Raji (cell line): Measurements from ENCODE around the gene PLSCR5.

Experiments
- POLR2A ChIP-seq: IDR thresholded peaks from 2 replicates; pipeline ENCODE4 v1.6.1; 2011; ENCODE audit warnings: low read depth, low read length, control low read depth; ENCODE audit not compliant: insufficient read depth

PLSCR5 gene

DNA sequence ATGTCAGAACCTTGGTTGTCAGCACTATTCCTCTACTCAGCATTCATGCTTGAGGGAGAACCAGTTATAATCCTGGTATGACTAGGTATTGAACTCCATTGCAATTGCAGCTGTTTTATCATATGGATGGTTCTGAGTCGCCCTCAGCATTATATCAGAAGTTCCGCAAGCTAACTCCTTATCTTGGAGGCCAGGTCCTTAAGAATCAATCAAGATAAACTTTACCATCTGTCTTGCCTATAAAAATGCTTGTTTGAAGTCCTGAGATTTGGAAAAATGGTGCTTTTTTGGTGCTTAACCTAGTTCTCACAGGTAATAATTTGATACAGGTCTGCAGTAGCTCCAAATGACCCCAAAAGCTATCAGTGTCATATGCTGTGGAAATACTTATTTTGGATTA, 44.5 kb downstream of the PLSCR5 start:
- no peak for TF ChIP-seq POLR2A

DNA sequence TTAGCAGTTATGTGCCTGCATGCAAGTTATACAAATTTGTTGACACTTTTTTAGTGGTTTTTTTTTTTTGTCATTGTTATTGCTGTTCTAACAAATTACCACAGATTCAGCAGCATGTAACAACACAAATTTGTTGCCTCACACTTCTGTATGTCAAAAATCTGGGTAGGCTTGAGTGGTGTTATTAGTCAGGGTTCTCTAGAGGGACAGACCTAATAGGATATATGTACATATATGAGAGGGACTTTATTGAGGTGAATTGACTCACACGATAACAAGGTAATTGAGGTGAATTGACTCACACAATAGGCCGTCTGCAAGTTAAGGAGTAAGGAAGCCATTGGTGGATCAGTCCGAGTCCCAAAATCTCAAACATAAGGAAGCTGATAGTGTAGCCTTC, 45.8 kb downstream of the PLSCR5 start:
- no peak for TF ChIP-seq POLR2A

DNA sequence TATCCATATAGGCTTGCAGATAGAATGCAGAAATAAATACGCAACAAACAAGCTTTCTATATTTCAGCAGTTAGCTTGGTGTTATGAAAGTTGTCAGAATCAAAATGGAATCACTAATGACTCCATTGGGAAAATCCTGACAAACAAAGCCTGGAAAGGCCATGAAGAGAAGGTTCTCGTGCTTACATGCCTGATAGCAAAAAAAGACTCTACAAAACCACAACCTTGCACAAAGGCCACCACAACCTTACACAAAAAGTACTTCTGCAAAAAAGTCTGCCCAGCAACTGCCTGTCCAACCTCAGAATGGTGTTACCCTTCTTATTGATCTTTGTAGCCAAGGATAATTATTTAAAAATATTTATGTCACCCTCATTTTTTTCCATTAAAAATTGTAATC, 46.4 kb downstream of the PLSCR5 start:
- TF ChIP-seq POLR2A = no peak

DNA sequence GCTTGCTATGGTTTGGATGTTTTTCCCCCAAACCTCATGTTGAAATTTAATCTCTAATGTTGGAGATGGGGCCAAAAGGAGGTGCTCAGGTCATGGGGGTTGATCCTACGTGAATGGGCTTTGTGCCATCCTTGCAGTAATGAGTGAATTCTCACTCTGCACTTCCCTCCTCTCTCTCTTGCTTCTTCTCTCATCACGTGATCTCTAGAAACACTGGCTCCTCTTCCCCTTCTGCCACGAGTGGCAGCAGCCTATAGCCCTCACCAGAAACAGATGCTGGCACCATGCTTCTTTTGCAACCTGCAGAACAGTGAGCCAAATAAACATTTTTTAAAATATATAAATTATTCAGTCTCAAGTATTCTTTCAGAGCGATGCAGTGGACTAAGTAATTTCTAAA, 47.4 kb downstream of the PLSCR5 start:
- TF ChIP-seq POLR2A = no peak

DNA sequence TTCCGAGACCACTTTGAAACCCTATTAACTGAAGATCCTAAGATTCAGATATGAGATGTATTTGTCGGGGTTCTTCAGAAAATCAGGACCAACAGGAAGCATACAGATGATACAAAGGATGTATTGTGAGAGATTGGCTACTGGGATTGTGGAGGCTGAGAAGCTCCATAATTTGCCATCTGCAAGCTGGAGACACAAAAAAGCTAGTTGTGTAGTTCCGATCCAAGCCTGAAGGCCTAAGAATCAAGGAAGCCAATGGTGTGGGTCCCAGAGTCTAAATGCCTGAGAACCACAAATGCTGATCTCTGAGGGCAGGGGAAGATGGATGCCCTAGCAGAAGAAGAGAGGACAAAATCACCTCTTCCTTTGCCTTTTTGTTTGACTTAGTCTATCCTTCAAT, 49.8 kb downstream of the PLSCR5 start:
- TF ChIP-seq POLR2A = no peak

DNA sequence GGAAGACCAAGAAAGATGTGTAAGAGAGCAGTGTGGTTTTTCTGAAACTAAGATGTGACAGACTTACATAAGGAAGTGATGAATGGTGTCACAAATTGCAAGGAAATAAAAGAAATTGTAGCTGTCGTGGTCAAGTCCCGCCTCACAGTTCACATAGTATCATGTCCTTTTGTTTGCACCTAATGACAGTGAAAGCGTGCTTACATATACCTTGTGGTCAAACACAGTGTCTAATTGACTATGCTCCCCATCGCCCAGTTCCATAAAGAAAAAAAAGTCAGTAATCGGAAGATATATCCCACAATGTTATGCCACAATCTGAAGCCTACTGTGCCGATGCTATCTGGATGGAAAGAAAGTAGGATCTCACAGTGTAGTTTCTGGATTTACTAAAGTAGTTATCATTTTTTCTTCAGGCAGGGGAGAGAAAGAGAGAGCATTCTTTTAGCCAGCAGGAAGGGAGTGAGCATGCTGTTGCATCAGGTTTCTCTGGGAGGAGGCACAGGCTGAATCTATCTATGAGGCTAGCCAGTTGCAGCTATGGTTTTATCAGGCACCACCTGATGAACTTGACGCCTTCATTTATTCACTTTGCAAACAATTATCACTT, 50.9 kb downstream of the PLSCR5 start:
- no peak for TF ChIP-seq POLR2A

DNA sequence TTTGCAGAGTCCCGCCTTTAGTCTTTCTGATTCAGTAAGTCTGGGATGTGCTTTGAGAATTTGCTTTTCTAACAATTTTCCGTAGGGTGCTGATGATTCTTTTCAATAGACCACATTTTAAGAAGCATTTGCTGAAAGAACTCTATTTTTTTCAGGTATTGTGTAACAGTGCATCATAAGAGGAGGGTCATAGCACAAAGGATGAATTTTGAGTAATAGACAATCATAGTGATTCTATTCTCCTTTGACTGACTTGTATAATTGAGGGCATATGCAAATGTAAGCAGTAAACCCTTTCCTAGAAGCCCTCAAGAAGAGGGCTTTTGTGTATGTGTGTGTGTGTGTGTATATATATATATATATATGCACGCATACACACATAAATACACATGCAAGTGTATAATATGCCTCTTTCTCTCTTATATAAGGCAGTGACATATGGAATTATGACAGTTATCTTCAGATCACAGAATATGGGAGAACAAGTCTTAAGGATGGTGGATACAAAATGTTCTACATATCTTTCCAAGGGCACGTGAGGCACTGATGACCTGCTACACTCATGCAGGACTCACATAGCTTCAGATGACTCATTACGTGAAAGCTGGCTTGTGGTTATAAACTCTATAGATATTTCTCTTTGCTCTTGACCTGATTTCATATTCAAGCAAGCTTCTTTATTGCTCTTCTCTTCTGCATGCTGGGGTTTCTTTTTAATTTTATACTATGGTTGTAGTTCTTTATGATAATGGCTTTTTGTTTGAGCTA, 54.2 kb downstream of the PLSCR5 start:
- TF ChIP-seq POLR2A = no peak

DNA sequence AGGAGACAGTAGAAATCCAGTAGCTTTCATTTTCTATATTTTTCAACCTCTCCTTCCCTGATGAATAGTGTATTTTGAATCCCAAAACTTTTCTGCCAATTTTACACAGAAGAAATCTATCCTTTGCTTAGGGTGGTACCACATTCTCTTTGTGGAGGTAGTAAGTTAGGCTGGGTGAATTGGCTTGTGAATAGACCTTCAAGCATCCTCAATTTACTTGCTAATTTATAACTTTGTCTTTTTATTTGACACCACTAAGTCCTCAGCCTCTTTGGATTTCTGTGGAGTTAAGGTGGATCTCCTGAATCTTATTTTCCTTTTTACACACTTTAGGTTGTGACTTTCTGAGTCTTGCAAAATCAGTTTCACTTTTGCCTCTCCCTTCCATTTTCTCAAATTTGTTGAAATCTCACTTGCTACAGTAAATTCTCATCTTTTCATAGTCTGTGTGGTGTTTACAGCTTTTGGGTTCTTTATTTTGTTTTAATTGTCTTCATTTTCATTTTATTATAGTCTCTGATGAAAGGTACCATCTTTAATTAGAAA, 55.0 kb downstream of the PLSCR5 start:
- TF ChIP-seq POLR2A = no peak

DNA sequence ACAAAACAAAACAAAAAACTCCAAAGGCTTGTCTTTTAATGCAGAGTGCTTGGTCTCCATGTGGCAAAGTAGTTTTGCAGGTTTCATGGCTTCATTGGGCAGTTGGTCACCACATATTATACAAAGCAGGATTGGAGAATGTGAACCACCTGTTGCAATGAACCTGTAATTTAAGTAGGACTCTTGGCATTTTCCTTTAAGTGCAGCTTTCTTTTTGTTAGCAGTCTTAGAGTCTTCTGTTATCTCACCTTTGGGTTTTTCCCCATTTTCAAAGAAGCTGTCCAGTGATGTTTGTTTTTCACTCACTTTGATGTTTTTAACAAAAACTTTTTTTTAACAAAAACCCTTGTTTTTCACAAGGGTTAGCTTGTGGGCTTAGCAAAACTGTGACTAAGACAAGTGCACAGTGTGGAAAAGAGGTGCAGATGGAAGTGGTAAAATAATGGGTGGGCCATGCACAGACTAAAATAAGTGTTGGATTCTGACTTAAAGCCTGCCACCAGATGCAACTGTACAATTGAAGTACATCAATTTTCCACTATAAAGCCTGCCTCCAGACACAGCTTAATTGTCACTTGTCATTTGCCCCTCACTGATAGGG, 57.8 kb downstream of the PLSCR5 start:
- TF ChIP-seq POLR2A = no peak

DNA sequence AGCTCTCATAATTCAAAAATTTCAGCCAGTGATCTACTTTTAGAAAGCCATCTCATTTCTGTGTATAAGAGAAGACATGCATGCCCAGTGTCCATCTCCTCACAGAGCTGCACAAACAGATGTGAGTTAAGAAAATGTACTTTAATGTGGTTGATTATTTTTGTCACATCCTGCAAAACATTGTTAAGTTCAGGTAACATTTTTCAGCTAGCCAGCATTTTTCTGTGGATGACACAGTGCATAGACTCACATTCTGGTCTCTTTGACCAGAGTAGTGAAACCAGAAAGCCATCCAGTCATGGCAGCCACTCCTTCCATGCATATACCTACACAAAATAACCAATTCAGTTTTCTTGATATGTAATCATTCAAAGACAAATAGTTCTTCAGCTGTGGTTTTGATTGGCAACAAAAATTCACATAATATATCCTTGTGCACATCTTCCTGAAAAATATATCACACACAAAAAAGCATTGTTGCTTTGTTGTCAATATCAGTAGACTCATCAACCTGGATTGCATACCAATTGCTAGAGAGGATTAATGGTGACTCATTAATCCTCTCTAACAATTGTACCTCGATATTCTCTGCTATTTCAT, 58.7 kb downstream of the PLSCR5 start:
- no peak for TF ChIP-seq POLR2A

DNA sequence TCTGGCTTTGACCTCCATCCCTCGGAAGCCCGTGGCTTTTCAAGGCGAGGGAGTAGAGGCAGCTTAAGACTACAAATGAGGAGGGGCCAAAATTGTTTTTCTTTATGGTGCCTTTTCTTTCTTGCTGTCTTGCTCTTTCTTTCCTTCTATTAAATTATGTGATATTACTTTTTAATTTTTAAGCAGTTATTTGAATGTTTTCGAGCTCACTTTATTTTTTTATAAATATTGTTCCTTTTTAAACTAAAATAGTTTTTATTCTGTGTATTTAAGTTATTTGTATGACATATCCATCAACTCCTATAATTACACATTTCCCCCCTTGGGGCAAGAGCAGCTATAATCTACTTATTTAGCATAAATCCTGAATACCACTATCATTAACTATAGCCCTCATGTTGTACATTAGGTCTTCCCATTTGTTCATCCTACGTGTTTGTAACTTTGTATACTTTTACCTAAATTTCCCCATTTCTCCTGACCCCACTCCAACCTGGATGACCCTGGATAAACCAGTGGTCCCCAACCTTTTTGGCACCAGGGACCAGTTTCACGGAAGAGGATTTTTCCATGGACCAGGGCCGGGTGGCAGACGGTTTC, 60.1 kb downstream of the PLSCR5 start:
- no peak for TF ChIP-seq POLR2A

DNA sequence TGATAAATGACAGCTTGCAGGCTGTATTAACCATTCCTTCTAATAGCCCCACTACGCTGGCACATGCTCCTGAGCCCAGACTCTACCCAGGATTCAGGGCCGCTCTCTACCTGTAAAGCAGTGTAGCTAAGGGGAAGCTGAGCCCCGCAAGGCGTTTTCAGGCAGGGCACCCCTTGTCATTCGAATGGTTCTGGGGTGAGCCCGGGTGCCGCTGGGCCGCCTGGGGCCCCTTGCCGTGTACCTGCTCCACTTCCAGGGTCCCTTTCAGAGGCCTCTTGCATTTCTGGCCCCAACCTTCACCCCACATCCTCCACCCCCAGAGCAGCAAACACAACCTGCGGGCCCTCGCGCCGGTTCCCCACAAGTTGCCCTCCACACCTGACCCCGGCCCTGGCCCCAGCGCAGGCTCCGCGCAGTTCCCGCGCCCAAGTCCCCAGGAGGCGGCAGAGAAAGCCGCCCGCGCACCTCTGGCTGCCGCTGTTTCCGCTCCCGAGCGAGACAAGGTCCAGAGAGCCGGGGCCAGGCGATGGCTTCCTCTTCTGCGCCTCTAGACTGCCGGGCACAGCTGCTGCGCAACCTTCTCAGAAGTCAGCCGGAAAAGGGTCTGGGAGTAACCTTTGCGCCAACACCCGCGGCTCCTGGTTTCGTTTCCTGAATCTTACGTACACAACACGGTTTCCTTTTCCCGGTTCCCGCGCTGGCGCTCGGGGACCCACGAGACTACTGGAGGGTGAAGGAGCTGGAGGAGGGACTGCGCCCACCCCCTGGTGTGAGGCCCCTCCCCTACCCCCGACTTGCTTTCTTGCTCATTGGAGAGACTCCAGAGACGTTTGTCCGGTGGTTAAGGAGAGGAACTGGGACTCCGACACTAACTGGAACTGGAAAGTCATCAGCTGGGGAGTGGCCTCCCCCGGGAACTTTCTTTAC, 60.9 kb downstream of the PLSCR5 start, which contains the start of gene PLSCR1:
PLSCR1 (minus strand) TSS at position 606 of the 927 bp plus-strand sequence. CDS start 8,055 bp downstream, outside the sequence.
- peak; percentile 31; the same call in 1 of the 2 replicates for TF ChIP-seq POLR2A

DNA sequence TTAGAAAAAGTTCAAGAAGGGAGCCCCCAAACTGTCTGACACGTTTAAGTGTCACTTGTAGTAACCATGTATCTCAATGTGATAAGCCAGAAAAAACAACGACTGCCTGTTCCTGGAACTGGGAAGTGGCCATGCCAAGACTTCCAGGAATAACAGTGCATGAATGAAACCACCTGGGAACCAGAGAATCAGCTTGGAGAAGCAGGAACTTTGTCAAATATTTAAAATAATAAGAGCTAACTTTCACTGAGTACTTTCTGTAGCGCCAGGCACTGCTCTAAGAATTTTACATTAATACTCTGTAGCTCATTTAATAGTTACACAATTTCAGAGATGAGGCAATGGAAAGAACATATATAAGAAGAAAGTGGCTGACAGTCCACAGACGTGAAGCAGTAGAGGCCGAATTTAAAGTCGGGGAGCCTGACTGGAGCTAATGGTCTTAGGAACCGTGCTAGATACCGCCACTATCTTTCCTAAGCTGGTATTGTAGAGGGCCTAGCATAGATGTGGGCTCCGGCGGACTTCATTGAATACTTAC, 61.6 kb downstream of the PLSCR5 start:
- no peak for TF ChIP-seq POLR2A

DNA sequence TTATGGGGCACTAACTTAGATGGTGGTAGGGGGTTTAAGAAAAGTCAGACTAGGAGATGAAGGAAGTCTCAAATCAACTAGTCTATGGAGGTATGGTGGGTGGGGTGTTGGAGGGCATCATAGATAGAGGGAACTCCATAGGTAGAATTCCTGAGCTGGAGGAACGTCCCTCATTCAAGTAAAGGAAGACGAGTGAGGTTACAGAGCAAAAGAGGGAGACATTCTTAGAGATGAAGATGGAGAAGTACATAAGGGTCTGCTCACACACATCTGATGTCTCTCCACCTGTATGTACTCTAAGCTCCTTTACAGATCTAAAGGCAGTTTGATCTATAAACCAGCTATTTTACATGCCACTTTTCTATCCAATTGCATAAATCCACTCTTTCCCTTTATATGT, 62.2 kb downstream of the PLSCR5 start:
- no peak for TF ChIP-seq POLR2A
